ENCODE data around the gene RGS9BP.

DNA sequence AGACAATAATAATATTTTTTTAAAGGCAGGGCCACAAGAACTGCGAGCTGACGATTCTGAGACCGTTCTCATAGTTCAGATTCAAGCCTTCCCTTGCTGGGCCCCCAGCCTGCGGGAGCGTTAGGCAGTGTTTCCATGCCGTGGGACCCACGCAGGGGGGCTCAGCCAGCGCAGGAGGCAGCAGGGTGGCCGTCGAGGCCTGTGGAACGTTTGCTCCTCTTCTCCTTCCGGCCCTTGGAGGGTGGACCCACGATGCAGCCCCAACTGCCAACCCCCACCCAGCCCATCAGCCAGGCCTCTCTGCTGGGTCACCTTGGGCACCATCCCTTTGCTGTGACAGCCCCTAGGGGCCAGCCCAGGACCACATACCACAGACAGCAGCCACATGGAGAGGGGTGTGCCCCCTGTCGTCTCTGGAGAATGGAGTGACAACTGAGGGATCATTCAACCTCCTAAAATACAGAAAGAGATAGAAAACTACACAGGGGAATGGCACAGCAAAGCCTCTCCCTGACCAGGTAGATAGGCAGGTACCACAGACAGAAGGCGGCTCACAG, 47.9 kb upstream of the RGS9BP start:
- TF ChIP-seq, protein P1, sequence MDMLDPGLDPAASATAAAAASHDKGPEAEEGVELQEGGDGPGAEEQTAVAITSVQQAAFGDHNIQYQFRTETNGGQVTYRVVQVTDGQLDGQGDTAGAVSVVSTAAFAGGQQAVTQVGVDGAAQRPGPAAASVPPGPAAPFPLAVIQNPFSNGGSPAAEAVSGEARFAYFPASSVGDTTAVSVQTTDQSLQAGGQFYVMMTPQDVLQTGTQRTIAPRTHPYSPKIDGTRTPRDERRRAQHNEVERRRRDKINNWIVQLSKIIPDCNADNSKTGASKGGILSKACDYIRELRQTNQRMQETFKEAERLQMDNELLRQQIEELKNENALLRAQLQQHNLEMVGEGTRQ (IDR thresholded peaks at IDR 0.05; ENCODE audit: borderline replicate concordance, low read depth, low read length), result no peak
- TF ChIP-seq, protein P2, sequence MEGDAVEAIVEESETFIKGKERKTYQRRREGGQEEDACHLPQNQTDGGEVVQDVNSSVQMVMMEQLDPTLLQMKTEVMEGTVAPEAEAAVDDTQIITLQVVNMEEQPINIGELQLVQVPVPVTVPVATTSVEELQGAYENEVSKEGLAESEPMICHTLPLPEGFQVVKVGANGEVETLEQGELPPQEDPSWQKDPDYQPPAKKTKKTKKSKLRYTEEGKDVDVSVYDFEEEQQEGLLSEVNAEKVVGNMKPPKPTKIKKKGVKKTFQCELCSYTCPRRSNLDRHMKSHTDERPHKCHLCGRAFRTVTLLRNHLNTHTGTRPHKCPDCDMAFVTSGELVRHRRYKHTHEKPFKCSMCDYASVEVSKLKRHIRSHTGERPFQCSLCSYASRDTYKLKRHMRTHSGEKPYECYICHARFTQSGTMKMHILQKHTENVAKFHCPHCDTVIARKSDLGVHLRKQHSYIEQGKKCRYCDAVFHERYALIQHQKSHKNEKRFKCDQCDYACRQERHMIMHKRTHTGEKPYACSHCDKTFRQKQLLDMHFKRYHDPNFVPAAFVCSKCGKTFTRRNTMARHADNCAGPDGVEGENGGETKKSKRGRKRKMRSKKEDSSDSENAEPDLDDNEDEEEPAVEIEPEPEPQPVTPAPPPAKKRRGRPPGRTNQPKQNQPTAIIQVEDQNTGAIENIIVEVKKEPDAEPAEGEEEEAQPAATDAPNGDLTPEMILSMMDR (IDR thresholded peaks at IDR 0.05 in 2 of 3, conservative IDR thresholded peaks at IDR 0.05 in 1 of 3; ENCODE audit: control insufficient read depth in 2 of 3, extremely low read depth in 1 of 3, insufficient read depth in 1 of 3, low read depth in 3 of 3, low read length in 3 of 3), result no peak
- TF ChIP-seq, protein P3, sequence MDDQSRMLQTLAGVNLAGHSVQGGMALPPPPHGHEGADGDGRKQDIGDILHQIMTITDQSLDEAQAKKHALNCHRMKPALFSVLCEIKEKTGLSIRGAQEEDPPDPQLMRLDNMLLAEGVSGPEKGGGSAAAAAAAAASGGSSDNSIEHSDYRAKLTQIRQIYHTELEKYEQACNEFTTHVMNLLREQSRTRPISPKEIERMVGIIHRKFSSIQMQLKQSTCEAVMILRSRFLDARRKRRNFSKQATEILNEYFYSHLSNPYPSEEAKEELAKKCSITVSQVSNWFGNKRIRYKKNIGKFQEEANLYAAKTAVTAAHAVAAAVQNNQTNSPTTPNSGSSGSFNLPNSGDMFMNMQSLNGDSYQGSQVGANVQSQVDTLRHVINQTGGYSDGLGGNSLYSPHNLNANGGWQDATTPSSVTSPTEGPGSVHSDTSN (IDR thresholded peaks at IDR 0.05; ENCODE audit: insufficient replicate concordance, low read depth, low read length), result no peak
